HG02973 (cell line): ENCODE results near the gene LEMD3.

Experiments used
- ATAC-seq: cut with Tn5 transposase; IDR thresholded peaks from one replicate; pipeline ENCODE4 v1.9.1; 2021; ENCODE audit warnings: moderate library complexity; ENCODE audit not compliant: unreplicated experiment

The LEMD3 gene

DNA sequence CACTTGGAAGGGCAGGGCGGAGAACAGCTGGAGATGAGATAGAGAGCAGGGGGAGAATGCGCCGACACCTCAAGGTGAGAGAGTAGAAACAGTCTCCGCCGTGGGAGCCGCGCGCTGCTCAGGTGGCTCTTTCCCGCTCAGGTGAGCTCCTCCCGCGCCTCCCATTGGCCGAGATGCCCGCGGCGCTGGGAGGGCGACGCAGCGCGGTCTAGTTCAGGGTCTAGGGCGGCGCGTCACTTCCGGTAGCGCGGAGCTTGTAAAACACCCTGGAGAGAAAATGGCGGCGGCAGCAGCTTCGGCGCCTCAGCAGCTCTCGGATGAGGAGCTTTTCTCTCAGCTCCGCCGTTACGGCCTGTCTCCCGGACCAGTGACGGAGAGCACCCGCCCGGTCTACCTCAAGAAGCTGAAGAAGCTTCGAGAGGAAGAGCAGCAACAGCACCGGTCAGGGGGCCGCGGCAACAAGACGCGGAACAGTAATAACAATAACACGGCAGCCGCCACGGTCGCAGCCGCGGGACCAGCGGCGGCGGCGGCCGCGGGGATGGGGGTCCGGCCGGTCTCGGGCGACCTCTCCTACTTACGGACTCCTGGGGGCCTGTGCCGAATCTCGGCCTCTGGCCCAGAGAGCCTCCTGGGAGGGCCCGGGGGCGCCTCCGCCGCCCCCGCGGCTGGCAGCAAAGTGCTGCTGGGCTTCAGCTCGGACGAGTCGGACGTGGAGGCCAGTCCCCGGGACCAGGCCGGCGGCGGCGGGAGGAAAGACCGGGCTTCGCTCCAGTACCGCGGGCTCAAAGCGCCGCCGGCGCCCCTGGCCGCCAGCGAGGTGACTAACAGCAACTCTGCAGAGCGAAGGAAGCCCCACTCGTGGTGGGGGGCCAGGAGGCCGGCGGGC lies at the start of gene LEMD3:
TSS of gene LEMD3 (plus strand) at position 264 of the 889 bp plus-strand sequence. CDS start at position 278, 14 bp downstream.
- peak; percentile 89 for ATAC-seq

DNA sequence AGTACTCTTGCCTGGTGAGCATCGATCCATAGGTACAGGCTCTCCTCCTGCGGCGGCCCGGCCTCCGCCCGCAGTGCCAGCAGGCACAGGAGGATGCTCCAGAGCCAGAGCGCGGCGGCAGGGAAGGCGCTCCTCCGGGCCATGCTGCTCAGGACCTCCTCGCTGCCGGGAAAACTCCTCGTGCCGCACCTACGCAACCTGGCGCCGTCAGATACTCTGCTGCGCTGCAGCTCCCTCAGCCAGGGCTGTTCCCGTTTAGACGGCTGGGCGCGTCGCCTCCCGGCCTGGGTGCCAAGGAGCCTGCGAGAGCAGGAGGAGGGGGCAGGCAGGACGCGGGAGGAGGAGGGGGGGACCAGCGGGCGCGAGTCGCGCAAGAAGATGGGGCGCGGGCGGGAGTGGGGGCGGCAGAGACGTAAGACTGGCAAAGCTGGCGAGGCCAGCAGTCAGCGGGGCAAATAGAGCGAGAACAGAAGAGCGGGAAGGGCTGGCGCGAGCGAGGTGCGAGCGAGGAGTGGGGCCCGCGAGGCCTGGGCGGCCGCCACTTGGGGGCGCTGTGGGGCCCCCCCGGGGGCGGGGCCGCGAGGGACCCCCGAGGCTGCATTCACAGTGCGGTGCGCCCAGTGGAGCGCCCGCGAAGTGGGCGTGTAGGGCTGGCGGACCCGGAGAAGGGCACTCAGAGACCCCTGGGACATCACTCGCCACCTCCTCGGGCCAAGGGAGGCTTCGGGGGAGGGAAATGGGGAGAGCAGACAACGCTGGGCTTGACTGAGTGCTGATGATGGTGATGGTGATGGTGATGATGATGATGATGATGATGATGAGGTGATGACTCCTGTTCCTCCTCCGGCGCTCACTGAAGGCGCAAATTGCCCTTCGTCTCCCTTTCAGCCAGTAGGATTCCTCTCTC lies 48.1 kb upstream of the LEMD3 start, which contains the start of gene WIF1:
TSS of gene WIF1 (minus strand) at position 257 of the 907 bp plus-strand sequence. CDS start at position 143, 114 bp downstream.
- peak; percentile 62 for ATAC-seq

DNA sequence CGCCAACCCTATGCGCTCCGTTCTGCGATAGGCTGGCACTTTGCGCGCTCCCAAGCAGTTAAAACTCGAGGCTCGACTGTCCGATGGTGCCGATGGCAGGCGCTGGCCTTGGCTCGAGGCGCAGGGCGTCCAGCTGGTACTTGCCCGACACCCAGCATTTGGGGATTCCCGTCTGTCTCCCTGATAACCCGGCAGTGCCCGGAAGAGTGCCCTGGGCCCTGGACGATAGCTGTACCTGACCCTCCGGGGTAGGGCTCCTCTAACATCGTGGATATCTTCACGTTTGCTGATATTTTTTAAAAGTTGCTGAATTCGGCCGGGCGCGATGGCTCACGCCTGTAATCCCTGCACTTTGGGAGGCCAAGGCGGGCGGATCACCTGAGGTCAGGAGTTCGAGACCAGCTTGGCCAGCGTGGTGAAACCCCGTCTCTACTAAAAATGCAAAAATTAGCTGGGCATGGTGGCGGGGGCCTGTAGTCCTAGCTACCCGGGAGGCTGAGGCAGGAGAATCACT lies 47.4 kb upstream of the LEMD3 start:
- ATAC-seq = no peak

DNA sequence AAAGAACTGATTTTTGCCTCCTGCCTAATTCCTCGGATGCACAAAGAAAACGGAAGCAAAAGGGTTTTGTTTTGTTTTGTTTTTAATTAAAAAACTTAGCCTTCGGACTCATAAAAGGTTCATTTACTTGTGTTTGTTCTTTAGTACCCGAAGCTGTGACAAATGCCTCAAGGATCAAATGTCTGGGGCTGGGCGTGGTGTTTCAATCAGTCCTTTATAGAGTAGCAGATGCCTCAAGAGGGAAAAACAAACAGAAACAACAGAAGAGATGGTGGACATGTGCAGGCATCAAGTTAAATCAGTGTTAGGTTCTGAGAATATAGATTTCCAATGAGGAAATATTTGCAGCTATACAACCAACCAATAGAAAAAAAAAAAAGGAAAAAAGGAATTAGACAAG lies 46.7 kb upstream of the LEMD3 start:
- no peak for ATAC-seq

DNA sequence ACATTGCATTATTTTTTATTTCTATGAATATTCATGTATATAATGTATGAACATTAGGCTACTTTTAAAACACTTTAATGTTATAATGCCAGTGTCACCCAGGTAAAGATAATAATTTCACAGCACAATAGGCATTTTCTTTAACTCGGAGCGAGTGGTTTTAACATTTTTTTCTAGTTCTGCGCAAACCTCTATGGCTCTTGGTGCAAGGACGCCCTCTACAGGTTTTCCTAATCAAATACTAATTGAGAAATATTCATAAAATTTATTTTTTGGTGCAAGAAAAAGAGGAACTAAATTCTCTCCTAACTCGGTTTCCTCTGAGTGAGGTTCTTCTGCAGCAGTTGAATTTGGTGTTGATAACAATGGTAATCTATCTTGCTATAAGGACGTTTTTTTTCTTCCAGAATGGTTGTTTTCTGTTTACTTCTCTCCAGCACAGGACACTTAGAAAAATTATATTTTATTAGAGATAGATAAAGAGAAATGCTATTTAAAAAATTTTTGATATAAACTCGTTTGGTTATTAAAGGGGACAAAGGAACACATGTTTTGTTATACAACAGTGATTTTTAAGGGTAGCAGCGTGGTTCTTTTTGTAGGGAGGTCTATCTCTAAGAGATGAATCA lies 45.8 kb upstream of the LEMD3 start:
- ATAC-seq = no peak

DNA sequence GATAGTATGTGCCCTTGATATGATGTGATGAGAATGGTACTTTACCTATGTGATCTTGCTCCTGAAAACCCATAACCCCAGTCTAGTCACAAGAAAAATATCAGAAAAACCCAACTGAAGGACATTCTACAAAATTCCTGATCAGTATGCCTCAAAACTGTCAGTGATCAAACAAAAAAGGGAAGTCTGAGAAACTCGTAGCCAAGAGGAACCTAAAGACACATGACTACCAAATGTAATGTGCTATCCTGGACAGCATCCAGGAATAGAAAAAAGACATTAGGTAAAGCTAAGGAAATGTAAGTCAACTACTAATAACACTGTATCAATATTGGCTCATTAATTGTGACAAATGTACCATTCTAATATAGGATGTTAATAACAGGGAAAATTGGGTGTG lies 44.1 kb upstream of the LEMD3 start:
- ATAC-seq = no peak

DNA sequence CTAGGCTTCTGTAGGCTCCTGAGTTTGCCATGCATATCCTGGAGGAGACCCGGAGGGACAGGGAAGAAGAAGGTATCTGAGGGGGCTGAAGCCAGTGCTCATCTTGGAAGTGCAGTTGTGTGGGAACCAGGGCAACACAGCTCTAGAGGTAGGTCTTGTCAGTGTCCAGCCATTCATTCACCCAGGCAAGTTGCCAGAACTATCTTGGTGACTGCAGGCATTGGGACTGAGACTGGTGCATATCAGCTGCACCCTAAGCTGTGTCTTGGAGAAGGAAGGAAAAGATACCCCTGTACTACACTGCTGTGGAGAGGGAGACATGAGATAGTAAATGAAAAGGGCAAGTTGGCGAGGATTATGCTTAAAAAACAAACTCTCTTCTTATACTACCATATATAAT lies 43.4 kb upstream of the LEMD3 start:
- ATAC-seq = no peak

DNA sequence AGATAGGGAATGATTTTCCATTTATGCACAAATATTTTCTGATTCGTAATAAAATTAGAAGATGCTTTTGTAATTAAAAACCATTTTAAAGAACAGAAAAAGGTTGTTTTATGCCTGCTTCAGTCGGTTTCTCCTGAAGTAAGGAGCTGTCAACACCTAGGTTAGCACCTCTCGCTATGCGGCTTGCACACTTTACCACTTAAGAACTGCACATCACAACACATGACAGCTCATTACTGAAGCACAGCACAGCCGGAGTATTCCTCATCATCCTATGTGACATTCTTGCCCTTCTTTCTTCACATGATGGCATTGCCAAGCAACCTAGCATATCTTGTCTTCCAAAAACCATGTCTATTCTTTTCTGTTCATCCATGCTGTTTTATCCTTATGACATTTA lies 42.9 kb upstream of the LEMD3 start:
- no peak for ATAC-seq

DNA sequence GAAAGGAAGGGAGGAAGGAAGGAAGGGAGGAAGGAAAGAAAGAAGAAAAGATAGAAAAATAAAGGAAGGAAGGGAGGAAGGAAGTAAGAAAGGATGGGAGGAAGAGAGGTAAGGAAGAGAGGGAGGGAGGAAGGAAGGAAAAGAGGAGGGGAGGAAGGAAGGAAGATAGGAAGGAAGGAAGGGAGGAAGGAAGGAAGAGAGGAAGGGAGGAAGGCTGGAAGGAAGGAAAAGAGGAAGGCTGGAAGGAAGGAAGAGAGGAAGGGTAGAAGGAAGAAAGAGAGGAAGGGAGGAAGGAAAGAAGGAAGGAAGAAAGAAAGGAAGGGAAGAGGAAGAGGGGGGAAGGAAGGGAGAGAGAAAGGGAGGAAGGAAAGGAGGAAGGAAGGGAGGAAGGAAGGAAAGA lies 35.5 kb upstream of the LEMD3 start:
- no peak for ATAC-seq

DNA sequence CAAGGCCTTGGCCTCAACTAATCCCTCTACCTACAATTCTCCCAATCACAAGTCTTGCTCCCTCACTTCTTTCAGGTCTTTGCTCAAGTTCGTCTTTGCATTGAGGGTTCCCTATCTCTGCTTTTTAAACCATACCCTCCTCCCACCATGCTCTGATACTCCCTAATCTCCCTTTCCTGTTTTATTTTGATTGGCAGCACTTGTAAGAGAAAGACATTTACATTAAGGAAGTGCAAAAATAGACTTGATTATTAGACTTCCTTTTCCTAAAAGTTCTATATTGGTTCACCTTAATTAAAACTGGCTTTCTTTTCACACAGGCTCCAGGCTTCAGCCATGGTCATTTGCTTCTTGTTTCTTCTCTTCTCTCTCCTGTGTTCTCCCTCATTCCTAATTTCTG lies 30.0 kb upstream of the LEMD3 start:
- ATAC-seq = no peak

DNA sequence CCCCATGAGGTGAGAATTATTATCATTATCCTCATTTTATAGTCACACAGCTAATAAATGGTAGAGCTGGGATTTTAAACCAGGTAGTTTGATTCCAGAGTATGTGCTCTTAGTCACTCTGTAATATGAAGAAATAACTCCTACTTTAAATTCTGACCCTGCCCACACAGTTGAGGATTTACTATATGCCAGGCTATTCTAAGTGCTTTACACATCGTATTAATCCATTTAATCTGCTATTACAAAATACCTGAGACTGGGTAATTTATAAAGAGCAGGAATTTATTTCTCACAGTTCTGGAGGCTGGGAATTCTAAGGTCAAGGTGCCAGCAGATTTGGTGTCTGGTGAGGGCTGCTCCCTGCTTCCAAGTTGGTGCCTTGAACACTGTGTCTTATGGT lies 28.6 kb upstream of the LEMD3 start:
- ATAC-seq = no peak

DNA sequence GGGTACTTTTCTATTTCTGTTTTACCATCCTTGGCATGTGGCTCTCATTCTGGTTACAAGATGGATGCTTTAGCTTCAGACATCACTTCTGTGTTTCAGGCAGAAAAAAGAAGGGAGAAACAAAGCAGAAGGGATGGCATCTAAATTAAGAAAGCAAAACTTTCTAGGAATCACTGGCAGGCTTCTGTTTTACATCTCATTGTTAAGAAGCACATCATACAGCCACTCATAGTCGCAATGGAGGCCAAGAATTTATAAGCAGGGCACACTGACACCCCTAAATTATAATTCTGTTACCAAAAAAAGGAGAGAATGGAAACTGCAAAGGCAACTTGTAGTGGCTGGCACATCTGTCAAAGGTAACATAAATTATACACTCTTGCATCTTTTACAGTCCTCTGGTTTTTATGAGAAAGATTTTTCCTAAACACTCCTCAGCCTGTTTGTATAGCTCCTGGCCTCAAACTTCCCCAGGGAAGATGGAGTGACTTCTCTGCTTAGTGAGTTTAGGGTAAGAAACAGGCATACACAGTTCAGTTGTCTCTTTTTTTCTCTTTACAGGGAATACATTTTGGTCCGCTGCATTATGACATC lies 22.0 kb upstream of the LEMD3 start:
- no peak for ATAC-seq

DNA sequence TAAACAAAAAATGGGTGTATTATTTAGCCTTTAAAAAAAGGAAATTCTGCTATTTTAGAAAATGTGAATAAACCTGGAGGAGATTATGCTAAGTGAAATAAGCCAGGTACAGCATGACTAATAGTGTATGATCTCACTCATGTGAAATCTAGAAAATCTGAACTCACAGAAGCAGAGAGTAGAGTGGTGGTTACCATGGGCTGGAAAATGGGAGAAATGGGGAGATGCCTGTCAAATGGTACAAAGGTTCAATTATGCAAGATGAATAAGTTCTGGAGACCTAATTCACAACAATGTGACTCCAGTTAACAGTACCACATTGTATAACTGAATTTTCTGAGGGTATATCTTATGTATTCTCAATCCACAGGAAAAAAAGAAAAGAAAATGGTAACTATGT lies 17.4 kb upstream of the LEMD3 start:
- no peak for ATAC-seq

DNA sequence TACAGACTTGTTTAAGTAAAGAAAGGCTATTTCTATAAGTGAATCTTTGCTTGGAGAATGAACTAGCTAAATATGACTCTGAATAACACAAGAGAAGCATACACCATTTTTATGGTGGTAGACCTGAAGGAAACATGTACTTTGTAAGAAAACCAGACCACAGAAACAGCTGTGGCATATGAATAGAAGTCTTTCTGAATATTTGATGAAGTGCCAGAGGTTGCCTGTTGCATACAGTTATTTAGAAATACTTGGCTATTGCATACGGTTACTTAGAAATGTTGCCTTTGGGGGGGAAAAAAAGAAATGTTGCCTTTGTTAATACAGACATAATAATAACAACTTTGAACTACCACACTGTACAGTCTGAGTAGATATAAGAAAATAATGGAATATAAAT lies 16.8 kb upstream of the LEMD3 start:
- no peak for ATAC-seq

DNA sequence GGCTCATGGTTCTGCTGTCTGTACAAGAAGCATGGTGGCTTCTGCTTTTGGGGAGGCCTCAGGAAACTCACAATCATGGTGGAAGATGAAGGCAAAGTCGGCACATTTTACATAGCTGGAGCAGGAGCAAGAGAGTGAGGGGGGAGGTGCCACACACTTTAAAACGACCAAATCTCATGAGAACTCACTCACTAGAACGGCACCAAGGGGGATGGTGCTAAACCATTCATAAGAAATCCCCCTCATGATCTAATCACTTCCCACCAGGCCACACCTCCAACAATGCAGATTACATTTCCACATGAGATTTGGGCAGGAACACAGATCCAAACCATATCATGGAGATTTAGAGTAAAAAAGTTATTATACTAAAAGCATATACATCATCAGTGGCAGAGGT lies 13.6 kb upstream of the LEMD3 start:
- no peak for ATAC-seq

DNA sequence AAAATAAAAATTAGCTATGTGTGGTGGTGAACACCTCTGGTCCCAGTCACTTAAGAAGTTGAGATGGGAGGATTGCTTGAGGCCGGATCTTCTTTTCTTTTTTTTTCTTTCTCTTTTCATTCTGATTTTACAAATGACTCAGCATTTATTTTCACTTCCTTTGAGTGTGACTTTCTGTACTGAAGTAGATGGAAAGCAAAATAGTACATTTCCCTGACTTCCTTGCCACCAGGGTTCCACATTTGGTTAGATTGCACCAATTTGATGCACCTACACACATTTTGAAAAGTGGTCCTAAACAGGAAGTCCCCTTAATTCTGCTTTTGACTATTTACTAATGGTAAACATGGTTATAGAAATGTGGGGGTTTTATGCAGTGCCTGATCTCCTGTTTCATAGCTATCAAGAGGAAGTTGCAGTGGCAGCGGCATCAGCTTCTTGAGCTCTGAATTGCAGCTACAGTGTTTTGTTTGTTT lies 13.0 kb upstream of the LEMD3 start:
- ATAC-seq = peak; percentile 90

DNA sequence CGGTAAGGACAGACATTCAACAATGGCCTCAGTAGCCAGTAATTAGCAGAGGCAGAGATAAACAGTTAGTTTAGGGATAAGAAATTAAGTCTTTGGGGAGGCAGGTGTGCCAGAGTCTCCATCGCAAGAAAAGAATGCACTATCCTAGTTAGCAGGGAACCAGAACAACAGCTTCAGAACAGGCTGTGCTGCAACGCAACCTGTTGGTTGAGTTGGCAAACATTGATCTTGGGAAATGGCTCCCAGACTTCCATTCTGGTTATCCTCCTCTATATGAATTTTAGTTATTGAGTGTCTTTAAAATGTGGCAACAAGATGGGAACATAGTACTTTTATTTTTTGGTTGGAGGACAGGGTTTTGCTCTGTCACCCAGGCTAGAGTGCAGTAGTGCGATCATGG lies 12.3 kb upstream of the LEMD3 start:
- ATAC-seq = no peak

DNA sequence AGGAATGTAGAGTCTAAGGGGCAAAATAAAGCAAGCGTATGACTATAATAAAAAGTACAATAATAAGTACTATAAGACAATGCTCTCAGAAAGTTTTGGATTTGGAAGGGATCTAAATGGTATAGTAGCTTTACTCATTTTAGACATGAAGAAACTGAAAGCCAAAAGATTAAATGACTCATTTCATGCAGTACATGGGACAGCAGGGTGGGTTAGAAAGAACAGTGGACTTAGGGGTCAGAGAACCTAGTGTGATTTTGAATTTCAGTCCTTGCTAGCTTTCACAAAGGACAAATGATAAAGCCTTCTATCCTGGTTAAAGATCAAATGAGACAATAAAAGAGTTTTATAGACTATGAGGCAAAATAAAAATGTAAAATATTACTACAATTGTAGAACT lies 6.8 kb upstream of the LEMD3 start:
- ATAC-seq = peak; percentile 60

DNA sequence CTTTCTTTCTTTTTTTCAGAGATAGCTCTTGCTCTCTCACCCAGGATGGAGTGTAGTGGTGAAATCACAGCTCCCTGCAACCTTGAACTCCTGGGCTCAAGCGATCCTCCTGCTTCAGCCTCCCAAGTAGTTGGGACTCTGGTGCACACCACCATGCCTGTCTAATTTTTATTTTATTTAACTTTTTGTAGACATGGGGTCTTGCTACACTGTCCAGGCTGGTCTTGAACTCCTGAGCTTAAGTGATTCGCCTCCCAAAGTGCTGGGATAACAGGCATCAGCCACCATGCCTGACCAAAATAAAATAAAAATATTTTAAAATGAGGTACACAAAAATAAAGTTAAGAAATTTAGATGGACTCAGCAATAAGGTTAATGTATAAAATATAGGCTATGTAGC lies 5.1 kb upstream of the LEMD3 start:
- no peak for ATAC-seq

DNA sequence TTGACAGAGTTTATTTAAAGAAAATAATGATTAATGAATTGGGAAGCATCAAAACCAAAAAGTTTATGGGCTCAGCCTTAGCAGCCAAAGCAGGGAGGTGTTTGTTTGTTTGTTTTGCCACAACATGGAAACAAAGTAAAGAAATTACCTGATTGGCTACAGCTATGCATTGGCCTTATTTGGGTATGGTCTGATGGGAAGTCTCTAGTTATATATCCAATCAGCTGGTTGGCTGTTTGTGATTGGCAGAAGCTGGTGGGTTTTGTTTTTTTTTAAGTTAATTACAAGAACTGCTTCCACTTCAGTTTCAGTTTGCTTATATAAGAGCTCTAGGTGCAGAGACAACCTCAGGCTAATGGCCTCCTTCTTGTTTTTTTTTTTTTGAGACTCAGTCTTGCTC lies 4.6 kb upstream of the LEMD3 start:
- no peak for ATAC-seq
